Mucosa of rectum (tissue), 2 donors: ENCODE data around the gene CMAS.
A peak's percentile ranks its signal among the peaks of the same experiment; 100 is the strongest.
"Not testable (repeated sequence)": the region's sequence is repeated elsewhere in the genome, so short reads cannot be mapped to it uniquely, and the experiment has no call there.

Source experiments
- H3K27ac ChIP-seq, 2 donors: one replicate each; pipeline ENCODE4 v1.7.0; 2013; ENCODE audit warnings: inconsistent platforms in 2 of 2, low read depth in 2 of 2, low read length in 2 of 2
- H3K27me3 ChIP-seq, 2 donors: one replicate each; pipeline ENCODE4 v1.7.0; 2013; ENCODE audit warnings: low read length in 2 of 2; ENCODE audit not compliant: control insufficient read depth in 2 of 2, insufficient read depth in 2 of 2
- H3K36me3 ChIP-seq, 2 donors: one replicate each; pipeline ENCODE4 v1.7.0; 2013; ENCODE audit warnings: low read length in 2 of 2; ENCODE audit not compliant: control insufficient read depth in 2 of 2, insufficient read depth in 2 of 2
- H3K4me1 ChIP-seq, 2 donors: one replicate each; pipeline ENCODE4 v1.7.0; 2013; ENCODE audit warnings: low read length in 2 of 2, mild to moderate bottlenecking in 1 of 2; ENCODE audit not compliant: control insufficient read depth in 2 of 2, insufficient read depth in 2 of 2
- H3K4me3 ChIP-seq, 2 donors: one replicate each; pipeline ENCODE4 v1.7.0; 2013; ENCODE audit warnings: low read length in 2 of 2
- H3K9ac ChIP-seq, 2 donors: one replicate each; pipeline ENCODE4 v1.7.0; 2013; ENCODE audit warnings: low read length in 2 of 2, low read depth in 1 of 2, mild to moderate bottlenecking in 1 of 2
- H3K9me3 ChIP-seq, 2 donors: one replicate each; pipeline ENCODE4 v1.7.0; 2013; ENCODE audit warnings: low read length in 2 of 2; ENCODE audit not compliant: control insufficient read depth in 2 of 2
- donor health status: healthy.
- donor health status: Normal muscosa, but diverticular disease.

Gene CMAS

GRCh38 chr12:22046090-22046967 is at the start of gene CMAS:
CMAS (plus strand) TSS chr12:22046218; CDS start chr12:22046304, 86 bp downstream.
- Histone ChIP-seq H3K9me3 (no peaks in the 10 kb centered on the region), H3K9ac (peak within 1 kb of the TSS; percentile 82 to 97), H3K27ac (peak within 1 kb of the TSS; percentile 96), H3K4me1 (peaks cover 43 to 66% of the 10 kb centered on the region in 2 donors), H3K27me3 (no peaks in the 10 kb centered on the region), H3K36me3 (peaks cover 0 to 3% of the 10 kb centered on the region in 2 donors), H3K4me3 (peak within 1 kb of the TSS; percentile 86 to 90)

GRCh38 chr12:21998295-21998694 is 47.7 kb upstream of the CMAS start:
- H3K9me3 ChIP-seq = no peaks in the 10 kb centered on the region
- H3K4me1 ChIP-seq = no peaks in the 10 kb centered on the region
- no peaks in the 10 kb centered on the region for H3K27me3 ChIP-seq
- no peak overlapping the region for H3K9ac ChIP-seq
- H3K27ac ChIP-seq = no peak overlapping the region
- no peaks in the 10 kb centered on the region for H3K36me3 ChIP-seq
- no peak overlapping the region for H3K4me3 ChIP-seq

DNA sequence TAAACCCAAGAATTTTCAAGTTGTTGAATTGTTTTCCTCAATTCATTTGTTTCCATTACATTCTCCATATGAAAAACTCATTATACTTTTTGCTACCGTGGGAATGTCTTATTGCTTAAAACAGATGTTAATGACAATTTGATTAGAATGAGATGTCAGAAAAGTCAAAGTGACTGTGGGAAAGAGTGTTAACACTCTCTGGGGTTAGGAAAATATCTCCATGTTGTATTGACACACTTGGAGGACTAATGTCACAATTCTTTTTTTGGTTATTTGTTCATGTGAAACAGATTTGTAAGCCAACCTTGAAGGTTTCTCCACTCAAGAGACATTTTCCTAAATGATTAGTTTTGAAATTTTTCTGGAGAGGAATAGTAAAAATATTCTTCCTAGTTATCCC is 47.2 kb upstream of the CMAS start:
- Histone ChIP-seq H3K36me3 (no peaks in the 10 kb centered on the region), H3K4me3 (no peak overlapping the region), H3K9me3 (no peaks in the 10 kb centered on the region), H3K9ac (no peak overlapping the region), H3K27me3 (no peaks in the 10 kb centered on the region), H3K4me1 (no peaks in the 10 kb centered on the region), H3K27ac (no peak overlapping the region)

- no peaks in the 10 kb centered on the region for H3K27me3 ChIP-seq
- H3K4me1 ChIP-seq = no peaks in the 10 kb centered on the region
- no peak overlapping the region for H3K4me3 ChIP-seq
- no peaks in the 10 kb centered on the region for H3K36me3 ChIP-seq
- no peaks in the 10 kb centered on the region for H3K9me3 ChIP-seq
- no peak overlapping the region for H3K27ac ChIP-seq
- no peak overlapping the region for H3K9ac ChIP-seq
Measured at GRCh38 chr12:22002430-22002829, 43.6 kb upstream of the CMAS start.

DNA sequence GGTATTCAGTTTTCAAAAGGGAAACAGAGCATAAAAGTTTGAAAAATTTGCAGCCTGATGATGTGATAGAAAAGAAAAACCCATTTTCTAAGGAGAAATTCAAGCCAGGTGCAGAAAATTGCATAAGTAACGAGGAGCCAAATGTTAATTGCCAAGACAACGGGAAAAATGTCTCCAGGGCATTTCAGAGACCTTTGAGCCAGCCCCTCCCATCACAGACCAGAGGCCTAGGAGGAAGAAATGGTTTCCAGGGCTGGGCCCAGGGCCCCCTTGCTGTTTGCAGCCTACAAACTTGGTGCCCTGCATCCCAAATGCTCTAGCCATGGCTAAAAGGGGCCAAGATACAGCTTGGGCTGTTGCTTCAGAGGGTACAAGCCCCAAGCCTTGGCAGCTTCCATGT is 38.2 kb upstream of the CMAS start:
- not testable (repeated sequence) for H3K27me3 ChIP-seq, H3K36me3 ChIP-seq, H3K9me3 ChIP-seq, H3K4me3 ChIP-seq, H3K9ac ChIP-seq, H3K4me1 ChIP-seq, H3K27ac ChIP-seq

- no peaks in the 10 kb centered on the region for H3K9me3 ChIP-seq
- H3K4me3 ChIP-seq = no peak overlapping the region
- H3K4me1 ChIP-seq = no peaks in the 10 kb centered on the region
- H3K9ac ChIP-seq = no peak overlapping the region
- no peaks in the 10 kb centered on the region for H3K27me3 ChIP-seq
- no peak overlapping the region for H3K27ac ChIP-seq
- H3K36me3 ChIP-seq = no peaks in the 10 kb centered on the region
Measured at GRCh38 chr12:22008196-22008595, 37.8 kb upstream of the CMAS start.

DNA sequence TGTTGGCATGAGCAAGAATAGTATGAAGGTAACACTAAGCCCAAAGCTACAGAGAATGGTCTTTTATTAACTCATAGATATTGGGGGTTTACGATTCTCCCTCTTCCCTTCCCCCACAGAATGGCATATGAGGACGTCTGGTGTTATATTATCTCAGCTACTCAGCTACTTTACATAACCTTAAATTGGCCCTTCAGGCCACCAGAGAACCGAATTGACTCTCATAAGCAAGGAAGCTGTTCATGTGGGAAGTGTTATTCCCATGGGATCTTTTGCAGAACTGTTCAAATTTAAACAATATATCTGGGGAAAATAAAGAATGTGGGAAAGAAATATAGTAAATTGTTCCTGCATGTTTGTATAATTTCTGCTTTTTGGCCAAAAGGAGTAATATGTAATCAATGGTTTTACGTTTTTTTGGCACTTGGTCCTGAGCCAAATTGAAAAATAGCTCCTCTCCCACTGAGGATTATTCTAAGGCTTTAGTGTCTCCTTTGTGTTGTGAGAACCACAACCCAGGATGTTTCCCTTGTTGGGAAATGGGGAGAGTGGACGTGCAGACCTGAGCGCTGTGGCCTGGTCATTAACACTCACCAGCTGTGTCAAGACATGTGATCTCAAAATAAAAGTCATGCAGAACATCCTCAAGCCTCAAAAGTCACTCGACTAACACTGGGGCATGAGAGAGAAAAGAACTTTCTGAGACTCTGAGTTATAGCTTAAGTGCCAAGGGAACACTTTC is 31.8 kb upstream of the CMAS start:
- Histone ChIP-seq H3K9me3 (no peaks in the 10 kb centered on the region), H3K4me3 (no peak overlapping the region), H3K36me3 (no peaks in the 10 kb centered on the region), H3K9ac (no peak overlapping the region), H3K27me3 (no peaks in the 10 kb centered on the region), H3K4me1 (no peaks in the 10 kb centered on the region), H3K27ac (no peak overlapping the region)

DNA sequence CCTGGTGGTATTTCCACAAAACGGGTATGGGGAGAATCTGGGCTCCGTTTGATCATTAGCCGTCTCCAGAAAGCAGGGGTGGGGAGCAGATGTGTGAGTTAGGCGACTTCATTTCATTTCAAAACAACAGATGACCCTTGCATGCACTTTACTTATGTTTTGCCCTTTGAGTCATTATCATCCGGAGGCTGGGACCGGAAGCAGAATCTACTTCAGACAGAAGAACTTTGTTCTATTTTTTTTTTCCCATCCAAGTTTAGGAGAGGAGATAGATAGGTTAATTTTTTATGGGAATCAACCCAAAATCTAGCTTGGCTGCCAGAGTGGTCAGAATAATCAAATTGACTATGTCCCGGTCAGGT is 31.3 kb upstream of the CMAS start:
- Histone ChIP-seq H3K27me3 (no peaks in the 10 kb centered on the region), H3K4me1 (no peaks in the 10 kb centered on the region), H3K9me3 (no peaks in the 10 kb centered on the region), H3K36me3 (no peaks in the 10 kb centered on the region), H3K27ac (no peak overlapping the region), H3K4me3 (no peak overlapping the region), H3K9ac (no peak overlapping the region)

DNA sequence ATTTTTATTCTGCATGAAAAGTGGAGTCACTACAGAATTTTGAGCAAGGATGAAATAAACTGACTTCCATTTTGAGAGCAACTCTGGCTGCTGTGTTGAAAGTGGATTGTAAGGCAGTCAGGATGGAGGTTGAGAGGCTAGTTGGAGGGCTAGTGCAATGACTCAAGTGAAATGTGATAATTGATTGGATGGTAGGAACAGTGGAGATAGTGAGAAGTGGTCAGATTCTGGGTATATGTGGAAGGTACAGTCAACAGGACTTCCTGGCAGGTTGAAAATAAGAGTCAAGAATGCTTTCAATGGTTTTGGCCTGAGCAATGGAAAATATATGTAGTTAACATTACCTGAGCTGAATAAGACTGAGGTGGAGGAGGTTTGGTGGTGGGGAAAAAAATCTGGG is 29.0 kb upstream of the CMAS start:
- Histone ChIP-seq H3K27me3 (no peaks in the 10 kb centered on the region), H3K27ac (no peak overlapping the region), H3K4me1 (no peaks in the 10 kb centered on the region), H3K9me3 (no peaks in the 10 kb centered on the region), H3K4me3 (no peak overlapping the region), H3K36me3 (no peaks in the 10 kb centered on the region), H3K9ac (no peak overlapping the region)

DNA sequence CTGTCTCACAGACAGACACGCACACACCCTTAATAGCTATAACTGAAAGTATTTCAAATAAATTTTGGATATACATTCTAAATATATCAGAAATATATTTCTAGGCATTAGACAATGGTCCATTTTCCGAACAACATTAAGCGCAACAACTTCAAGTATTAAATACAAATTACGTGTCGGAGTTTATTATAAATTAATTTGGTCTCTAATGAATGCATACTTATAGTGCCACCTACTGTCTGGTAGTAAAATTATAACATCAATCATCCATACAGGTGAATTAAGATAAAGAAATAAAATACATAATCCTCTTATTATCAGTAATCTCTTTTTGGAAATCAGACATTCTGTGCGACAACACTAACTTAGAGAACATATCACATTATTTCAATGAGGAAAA is 27.2 kb upstream of the CMAS start:
- H3K27me3 ChIP-seq = no peaks in the 10 kb centered on the region
- no peak overlapping the region for H3K4me3 ChIP-seq
- H3K4me1 ChIP-seq = no peaks in the 10 kb centered on the region
- H3K27ac ChIP-seq = no peak overlapping the region
- H3K9ac ChIP-seq = no peak overlapping the region
- no peaks in the 10 kb centered on the region for H3K36me3 ChIP-seq
- peaks cover 0 to 4% of the 10 kb centered on the region in 2 donors for H3K9me3 ChIP-seq
